Liver (tissue), 9 donors: Measurements from ENCODE around the gene CYP2W1. TPM values are rescaled to one million over a fixed set of nuclear protein-coding genes. Genes with fewer than 3 reads are reported as not detected.

Source experiments
- DNase-seq: peaks from one replicate; pipeline ENCODE4 v3.0.0-alpha.2; 2017; ENCODE audit warnings: low spot score
- H3K27ac ChIP-seq, 2 donors: one replicate each; pipeline ENCODE4 v1.7.0; 2013; ENCODE audit warnings: inconsistent platforms in 2 of 2, low read length in 2 of 2, control low read depth in 1 of 2, low read depth in 1 of 2, mild to moderate bottlenecking in 1 of 2
- H3K27me3 ChIP-seq, 4 donors: one replicate each; pipeline versions ENCODE4 v1.6.1 to v1.7.0; 2013; ENCODE audit warnings: low read length in 3 of 4, inconsistent platforms in 1 of 4, mild to moderate bottlenecking in 1 of 4, moderate library complexity in 1 of 4; ENCODE audit not compliant: control insufficient read depth in 4 of 4, insufficient read depth in 4 of 4
- H3K36me3 ChIP-seq, 4 donors: one replicate each; pipeline versions ENCODE4 v1.6.1 to v1.7.0; 2013; ENCODE audit warnings: low read length in 3 of 4, mild to moderate bottlenecking in 3 of 4, low read depth in 1 of 4, moderate library complexity in 1 of 4; ENCODE audit not compliant: control insufficient read depth in 4 of 4, insufficient read depth in 3 of 4
- H3K4me1 ChIP-seq, 4 donors: one replicate each; pipeline versions ENCODE4 v1.6.1 to v1.7.0; 2013; ENCODE audit warnings: low read length in 3 of 4, mild to moderate bottlenecking in 3 of 4, moderate library complexity in 1 of 4; ENCODE audit not compliant: control insufficient read depth in 4 of 4, insufficient read depth in 4 of 4
- H3K4me3 ChIP-seq, 3 donors: one replicate each; pipeline versions ENCODE4 v1.6.1 to v1.7.0; 2013; ENCODE audit warnings: low read length in 3 of 3, control low read depth in 1 of 3, low read depth in 1 of 3, mild to moderate bottlenecking in 1 of 3
- H3K9ac ChIP-seq, 2 donors: one replicate each; pipeline ENCODE4 v1.7.0; 2013; ENCODE audit warnings: low read length in 2 of 2, mild to moderate bottlenecking in 2 of 2, moderate library complexity in 2 of 2, control low read depth in 1 of 2, low read depth in 1 of 2
- H3K9me3 ChIP-seq, 4 donors: one replicate each; pipeline versions ENCODE4 v1.6.1 to v1.7.0; 2013; ENCODE audit warnings: low read length in 3 of 4; ENCODE audit not compliant: control insufficient read depth in 4 of 4
- ATF3 ChIP-seq: IDR thresholded peaks from 2 replicates; pipeline ENCODE4 v1.6.1; 2016; ENCODE audit warnings: antibody characterized with exemption
- CTCF ChIP-seq: fragments of 150-350 bp; IDR thresholded peaks from 2 replicates; pipeline ENCODE4 v1.5.1; 2017; ENCODE audit warnings: improper control_type of control experiment, low read depth, low read length; ENCODE audit not compliant: missing input control
- FOXA2 ChIP-seq: IDR thresholded peaks from 2 replicates; pipeline ENCODE4 v1.6.1; 2016; ENCODE audit warnings: antibody characterized with exemption
- GABPA ChIP-seq, 2 donors: IDR thresholded peaks in 1 of 2; conservative IDR thresholded peaks in 1 of 2; 2 replicates each; pipeline ENCODE4 v1.6.1; 2016; ENCODE audit warnings: antibody characterized with exemption in 2 of 2, mild to moderate bottlenecking in 1 of 2, moderate library complexity in 1 of 2
- HNF4G ChIP-seq: IDR thresholded peaks from 2 replicates; pipeline ENCODE4 v1.6.1; 2016; ENCODE audit warnings: antibody characterized with exemption
- JUND ChIP-seq, 2 donors: IDR thresholded peaks; 2 replicates each; pipeline ENCODE4 v1.6.1; 2016; ENCODE audit warnings: antibody characterized with exemption in 2 of 2
- MAX ChIP-seq: IDR thresholded peaks from 2 replicates; pipeline ENCODE4 v1.6.1; 2016; ENCODE audit warnings: antibody characterized with exemption
- NR2F2 ChIP-seq: IDR thresholded peaks from 2 replicates; pipeline ENCODE4 v1.6.1; 2016; ENCODE audit warnings: antibody characterized with exemption
- RAD21 ChIP-seq, 2 donors: IDR thresholded peaks; 2 replicates each; pipeline ENCODE4 v1.6.1; 2016; ENCODE audit warnings: antibody characterized with exemption in 2 of 2, mild to moderate bottlenecking in 2 of 2
- REST ChIP-seq: IDR thresholded peaks from 2 replicates; pipeline ENCODE4 v1.6.1; 2016; ENCODE audit warnings: antibody characterized with exemption, mild to moderate bottlenecking
- SP1 ChIP-seq: IDR thresholded peaks from 2 replicates; pipeline ENCODE4 v1.6.1; 2018; ENCODE audit warnings: antibody characterized with exemption, mild to moderate bottlenecking
- YY1 ChIP-seq: IDR thresholded peaks from 2 replicates; pipeline ENCODE4 v1.6.1; 2016; ENCODE audit warnings: antibody characterized with exemption, mild to moderate bottlenecking
- ZBTB33 ChIP-seq: IDR thresholded peaks from 2 replicates; pipeline ENCODE4 v1.6.1; 2016; ENCODE audit warnings: antibody characterized with exemption
- WGBS: extraction: QIAGEN DNeasy Blood & Tissue Kit; methylation state at CpG from one replicate; pipeline ENCODE4 v1.1.7; 2013; 5-methylcytosine and 5-hydroxymethylcytosine counted together
- polyA plus RNA-seq, 2 donors: library from polyadenylated mRNA; stranded (reverse) in 1 of 2; unstranded in 1 of 2; fragments of 200-250 nt in 1 of 2; fragments of >200 nt in 1 of 2; fragmentation: Nextera tagmentation in 1 of 2; extraction: Ambion mirVana in 1 of 2; gene quantifications; one replicate each; pipeline versions ENCODE4 v1.2.1 to v1.2.3, GENCODE V29; 2013 to 2015
- total RNA-seq, 2 donors: library from RNA; depleted of rRNA; stranded (reverse); fragments of >200 nt; gene quantifications; one replicate each; pipeline ENCODE4 v1.2.3, GENCODE V29; 2014
- donor health status: healthy.
- donor health status: healthy.
- donor health status: healthy.
- donor health status: healthy.
- donor health status: healthy.

The CYP2W1 gene
- total and polyA plus RNA-seq, 4 donors: 0.28 TPM; not detected in 3

GRCh38 chr7:968205-969105 is 14.5 kb upstream of the CYP2W1 start:
- H3K4me3 ChIP-seq: no peak overlapping the region
- no peaks in the 10 kb centered on the region for H3K27me3 ChIP-seq
- no peaks in the 10 kb centered on the region for H3K9me3 ChIP-seq
- TF ChIP-seq MAX (no peak), CTCF (no peak), JUND (IDR thresholded peaks at IDR 0.05) (no peak), SP1 (no peak), GABPA (IDR thresholded peaks at IDR 0.05 in 1 of 2, conservative IDR thresholded peaks at IDR 0.05 in 1 of 2) (no peak), RAD21 (IDR thresholded peaks at IDR 0.05) (no peak), YY1 (no peak), ATF3 (no peak), FOXA2 (no peak)
- 93% methylated on average over 24 of the region's 24 CpGs for WGBS
- no peak overlapping the region for H3K27ac ChIP-seq
- peaks cover 16 to 41% (median 27%) of the 10 kb centered on the region in 4 donors for H3K36me3 ChIP-seq
- peaks cover 4 to 12% (median 9%) of the 10 kb centered on the region in 4 donors for H3K4me1 ChIP-seq
- H3K9ac ChIP-seq: no peak overlapping the region
- DNase-seq: no peak

GRCh38 chr7:969403-969802 is 13.6 kb upstream of the CYP2W1 start:
- Histone ChIP-seq H3K36me3 (peaks cover 16 to 41% (median 28%) of the 10 kb centered on the region in 4 donors), H3K4me1 (peaks cover 6 to 21% (median 15%) of the 10 kb centered on the region in 4 donors)

More at GRCh38 chr7:969403-969802, 13.6 kb upstream of the CYP2W1 start:
- Histone ChIP-seq H3K9ac (no peak overlapping the region), H3K27me3 (no peaks in the 10 kb centered on the region), H3K27ac (no peak overlapping the region), H3K4me3 (no peak overlapping the region), H3K9me3 (no peaks in the 10 kb centered on the region)
- TF ChIP-seq RAD21 (IDR thresholded peaks at IDR 0.05) (no peak), CTCF (no peak), REST (no peak), NR2F2 (no peak), GABPA (IDR thresholded peaks at IDR 0.05 in 1 of 2, conservative IDR thresholded peaks at IDR 0.05 in 1 of 2) (no peak), ATF3 (no peak), FOXA2 (no peak), JUND (IDR thresholded peaks at IDR 0.05) (no peak), ZBTB33 (no peak), HNF4G (no peak)
- DNase-seq: no peak
- 91% methylated on average over 11 of the region's 11 CpGs for whole genome bisulfite sequencing
